ENCODE data around the gene COL13A1.
A peak's percentile ranks its signal among the peaks of the same experiment; 100 is the strongest.

COL13A1 gene

DNA sequence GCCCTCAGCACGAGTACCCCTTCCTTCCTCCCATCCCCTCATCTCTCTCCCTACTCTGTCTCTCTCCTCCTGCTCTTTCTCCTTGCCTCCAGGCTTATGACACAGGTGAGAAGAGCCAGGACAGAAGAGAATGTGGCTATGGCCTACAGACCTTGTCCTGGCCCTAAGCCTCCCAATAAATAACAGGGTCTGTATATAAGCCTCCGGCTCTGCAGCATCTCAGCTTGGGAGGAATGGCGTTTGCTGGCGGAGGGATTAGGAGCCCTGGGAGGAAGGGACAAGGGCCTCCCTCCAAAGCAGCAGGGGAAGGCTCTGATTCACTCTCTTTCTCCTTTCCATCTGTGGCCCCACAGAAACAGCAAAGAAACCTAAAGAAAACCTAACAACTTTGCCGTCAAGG lies 45.8 kb downstream of the COL13A1 start:
- DNase-seq (ENCODE audit: low read depth): no peak

DNA sequence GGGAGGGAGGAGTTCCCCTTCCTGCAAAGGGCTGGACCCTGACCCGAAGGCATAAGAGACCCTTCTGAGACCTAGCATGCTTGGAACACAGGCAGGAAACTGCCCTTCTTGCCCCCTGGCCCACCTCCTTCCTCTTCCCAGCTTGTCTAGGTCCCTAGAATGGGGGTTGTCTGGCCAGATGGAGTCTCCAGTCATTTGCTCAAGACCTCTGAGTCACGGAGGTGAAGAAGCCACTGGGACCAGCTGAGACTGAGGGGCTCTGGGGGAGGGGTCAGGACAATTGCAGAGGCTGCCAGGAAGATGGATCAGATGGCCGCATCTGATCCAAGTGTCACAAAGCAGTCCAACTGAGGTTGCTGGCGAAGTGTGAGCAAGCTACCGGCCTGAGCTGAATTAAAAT lies 46.2 kb downstream of the COL13A1 start:
- DNase-seq (ENCODE audit: low read depth): no peak

DNA sequence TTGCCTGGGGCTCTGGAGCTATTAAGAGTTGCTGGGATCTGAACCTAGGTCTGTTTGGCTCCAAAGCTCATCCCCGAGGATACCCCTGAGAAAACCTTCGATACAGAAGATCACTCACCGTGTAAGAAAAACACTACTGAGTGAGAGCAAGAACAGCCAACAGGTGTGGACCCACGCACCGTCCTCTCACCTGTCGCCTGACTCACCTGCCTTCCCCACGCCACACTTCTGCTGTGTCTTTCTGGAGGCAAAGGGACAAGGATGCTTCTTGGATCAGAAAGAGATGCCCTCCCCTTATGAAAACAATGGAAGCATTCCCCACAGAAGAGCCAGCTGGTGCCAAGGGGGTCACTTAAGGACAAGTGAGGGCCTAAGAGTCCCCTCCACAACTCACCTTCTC lies 46.7 kb downstream of the COL13A1 start:
- DNase-seq (ENCODE audit: low read depth): no peak

DNA sequence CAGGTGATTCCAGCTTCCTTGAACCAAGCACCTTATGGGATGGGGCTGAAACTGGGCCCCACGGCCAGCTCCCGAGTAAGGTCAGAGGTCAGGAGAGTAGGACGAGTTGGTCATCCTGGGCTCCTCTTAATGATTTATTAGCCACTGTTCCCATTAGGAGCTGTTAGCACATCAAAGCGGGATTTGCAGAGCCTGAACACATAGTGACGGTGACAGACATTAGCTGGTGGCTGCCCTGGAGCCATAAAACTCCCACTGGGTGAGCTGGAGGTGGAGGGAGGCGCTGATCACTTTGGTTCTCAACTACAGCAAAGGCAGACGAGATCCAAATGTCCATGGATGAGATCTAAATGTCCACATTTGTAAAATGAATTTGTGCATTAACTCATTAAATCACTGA lies 48.1 kb downstream of the COL13A1 start:
- no peak for DNase-seq (ENCODE audit: low read depth)

DNA sequence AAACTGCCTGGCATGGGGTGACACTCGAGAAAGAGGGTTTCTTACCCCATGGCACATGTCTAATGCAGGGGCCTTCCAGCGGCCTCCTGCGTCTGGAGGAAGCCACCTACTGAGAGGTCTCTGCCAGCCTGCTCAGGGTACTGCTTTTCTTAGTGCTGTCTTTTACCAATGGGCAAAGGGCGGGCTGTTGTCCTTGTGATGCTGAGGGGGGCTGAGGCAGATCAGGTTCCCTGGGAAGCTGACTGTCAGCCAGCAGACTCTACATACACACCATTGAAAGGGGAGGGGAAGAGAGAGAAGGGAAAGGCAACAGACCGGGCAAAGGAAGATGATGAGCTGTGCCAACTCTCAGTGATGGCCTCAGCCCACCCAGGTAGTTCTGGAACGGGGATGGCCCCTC lies 48.7 kb downstream of the COL13A1 start:
- DNase-seq (ENCODE audit: low read depth): no peak

DNA sequence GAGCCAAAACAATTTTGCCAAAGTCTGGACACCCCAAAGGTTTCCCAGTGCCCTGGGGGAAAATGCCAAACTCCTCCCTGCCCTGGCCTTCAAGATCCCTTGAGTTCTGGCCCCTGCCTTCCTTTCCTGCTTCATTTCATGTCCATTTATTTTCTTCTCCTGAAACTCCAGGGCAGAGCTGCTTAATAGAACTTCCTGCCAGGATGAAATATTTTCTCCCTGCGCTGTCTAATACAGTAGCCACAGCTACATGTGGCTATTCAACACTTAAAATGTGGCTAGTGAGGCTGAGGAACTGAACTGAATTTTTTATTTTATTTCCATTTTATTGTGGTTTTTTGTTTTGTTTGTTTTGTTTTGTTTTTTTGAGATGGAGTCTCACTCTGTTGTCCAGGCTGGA lies 49.6 kb downstream of the COL13A1 start:
- no peak for DNase-seq (ENCODE audit: low read depth)

DNA sequence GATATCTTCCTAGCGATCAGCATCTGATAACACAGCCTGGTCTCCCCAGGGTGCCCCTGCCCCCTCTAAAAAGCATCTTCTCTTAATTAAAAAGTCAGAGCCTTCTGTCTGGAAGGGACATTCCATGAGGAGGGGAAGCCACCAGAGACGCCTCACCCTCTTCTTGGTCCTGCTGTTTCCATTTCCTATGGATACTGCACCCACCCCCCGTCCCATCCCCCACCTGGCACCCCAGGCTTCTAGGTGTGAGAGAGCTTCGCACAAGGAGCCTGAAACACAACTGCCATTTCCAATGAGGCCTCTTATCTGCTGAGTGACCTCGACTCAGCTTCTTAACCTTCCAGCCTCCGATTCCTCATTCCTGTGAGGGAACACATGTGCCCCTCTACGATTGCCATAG lies 51.4 kb downstream of the COL13A1 start:
- DNase-seq (ENCODE audit: low read depth): no peak

DNA sequence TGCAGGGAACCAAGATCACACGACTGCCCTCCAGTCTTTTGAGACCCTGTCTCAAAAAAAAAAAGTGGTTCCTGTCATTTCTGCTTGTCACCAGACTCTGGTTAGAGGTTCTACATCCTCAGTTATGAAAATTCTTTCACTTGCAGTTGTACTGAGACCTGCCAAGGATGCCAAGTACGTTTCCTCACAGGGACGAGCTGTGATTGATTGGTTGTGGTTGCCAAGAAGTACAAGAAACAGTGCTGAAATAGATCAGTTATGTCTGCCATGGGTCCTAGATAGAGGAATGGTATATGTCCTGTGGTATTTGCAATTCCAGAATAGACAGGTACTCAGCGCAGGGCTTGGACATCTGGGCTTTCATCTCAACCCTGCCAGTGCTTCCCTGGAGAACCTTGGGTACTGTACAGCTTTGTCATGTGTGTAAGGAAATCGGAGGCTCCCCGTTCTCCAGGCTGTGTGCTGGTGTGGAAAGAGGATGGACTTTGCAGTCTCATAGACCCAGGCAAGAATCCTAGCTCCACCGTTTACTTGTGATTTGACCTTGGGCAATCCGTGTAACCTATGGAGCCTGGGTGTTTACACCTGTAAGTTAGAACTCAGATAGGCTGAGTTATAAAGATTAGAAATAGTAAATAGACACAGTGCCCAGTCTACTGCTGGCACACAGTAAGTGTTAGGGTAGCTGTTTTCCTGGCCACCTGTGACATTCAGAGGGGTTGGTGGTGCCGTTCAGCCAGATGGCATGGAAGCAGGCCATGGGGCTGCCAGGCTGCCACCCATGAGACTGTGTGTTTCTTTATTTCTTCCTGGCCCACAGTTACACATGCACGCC lies 53.0 kb downstream of the COL13A1 start:
- DNase-seq (ENCODE audit: low read depth): no peak

DNA sequence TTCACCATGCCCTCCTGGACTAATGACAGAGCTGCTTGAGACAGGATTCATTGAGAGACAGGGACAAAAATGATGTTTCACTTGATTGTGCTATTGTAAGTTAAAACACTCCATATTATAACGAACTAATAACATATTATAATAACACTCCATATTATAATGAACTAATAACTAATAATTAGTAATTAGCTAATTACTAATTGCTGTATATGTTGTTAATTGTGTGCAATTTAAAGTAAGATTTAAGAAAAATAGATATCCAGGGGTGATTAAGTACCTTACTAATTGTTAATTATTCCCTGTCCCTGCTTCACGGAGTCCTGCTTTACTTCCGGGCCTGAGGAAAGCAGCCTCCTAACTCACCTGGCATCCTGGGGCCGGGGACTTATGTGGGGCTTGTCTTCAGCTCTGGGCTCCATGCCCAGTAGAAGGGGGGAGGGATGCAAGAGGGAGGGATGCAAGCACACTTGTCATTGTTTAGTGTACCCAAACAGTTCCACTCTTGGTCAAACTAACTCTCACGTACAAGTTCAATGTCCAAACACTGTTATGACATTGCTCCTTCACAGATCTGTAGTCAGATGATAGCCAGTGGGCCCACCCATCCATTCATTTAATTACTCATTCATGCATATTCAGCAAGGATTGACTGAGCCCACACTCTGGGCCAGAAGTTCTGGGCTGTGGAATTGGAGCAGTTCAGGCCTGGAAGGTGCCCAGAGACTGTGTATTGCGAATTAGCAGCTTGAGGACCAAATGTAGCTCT lies 53.8 kb downstream of the COL13A1 start:
- no peak for DNase-seq (ENCODE audit: low read depth)

DNA sequence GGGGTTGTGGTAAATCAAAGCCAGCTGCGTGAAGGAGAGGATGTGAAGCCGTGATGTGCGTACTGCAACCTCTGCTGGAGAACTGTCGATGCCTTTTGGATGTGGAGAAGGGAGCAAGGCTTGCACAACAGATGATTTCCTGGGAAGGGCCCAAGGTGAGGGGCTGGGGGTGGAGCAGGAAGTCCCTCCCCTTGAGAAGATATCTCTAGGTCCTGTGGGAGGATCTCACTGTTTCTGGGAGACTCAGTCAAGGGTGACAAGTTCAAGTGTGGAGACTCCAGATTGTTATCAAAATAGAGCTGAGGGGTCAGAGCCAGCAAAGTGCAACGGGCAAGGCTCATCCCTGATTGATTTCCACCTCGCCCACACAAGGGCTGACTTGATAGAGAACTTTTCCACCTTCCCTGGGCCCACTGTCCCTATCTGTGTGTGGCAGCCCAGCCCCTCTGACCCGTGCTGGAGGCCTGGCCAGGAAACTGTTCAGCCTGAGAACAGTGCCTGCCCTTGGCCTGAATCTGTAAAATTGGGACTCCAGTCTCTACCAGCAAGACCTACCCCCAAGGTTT lies 55.0 kb downstream of the COL13A1 start:
- DNase-seq (ENCODE audit: low read depth): no peak

DNA sequence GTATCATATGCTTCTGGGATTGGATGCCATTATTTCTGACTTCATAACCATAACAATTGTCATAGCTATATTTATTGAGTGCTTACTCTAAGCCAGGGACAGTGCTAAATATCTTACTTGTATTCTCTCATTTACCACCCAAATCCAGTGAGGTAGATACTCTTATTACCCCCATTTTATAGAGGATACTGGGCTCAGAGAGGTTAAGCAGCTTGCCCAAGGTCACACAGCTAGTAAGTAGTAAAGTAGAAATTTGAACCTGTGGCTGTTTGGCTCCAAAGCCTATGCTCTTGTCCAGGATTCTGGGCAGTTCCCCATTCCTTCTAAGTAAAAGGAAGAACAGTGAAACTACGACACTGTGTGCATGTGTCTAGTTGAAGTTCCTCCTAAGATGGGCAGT lies 56.5 kb downstream of the COL13A1 start:
- DNase-seq (ENCODE audit: low read depth): no peak

DNA sequence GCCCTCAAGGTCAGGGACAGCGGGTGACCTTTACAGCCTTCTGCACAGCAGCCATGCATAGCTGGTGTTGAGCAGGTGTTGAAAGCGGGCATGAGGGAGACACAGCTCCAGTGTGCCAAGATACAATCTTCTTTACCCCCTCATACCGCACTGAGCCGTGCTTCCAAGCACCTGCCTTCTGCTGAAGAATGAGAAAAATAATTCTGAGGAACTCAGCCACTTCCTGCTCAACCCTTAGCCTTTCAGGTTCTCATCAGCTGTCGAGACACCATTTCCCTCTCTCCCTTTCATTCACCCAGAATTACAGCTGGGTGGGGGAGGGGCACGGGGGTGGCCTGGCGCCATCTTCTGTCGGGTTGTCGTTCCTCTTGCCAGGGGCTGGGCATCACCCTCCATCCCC lies 58.6 kb downstream of the COL13A1 start:
- no peak for DNase-seq (ENCODE audit: low read depth)

DNA sequence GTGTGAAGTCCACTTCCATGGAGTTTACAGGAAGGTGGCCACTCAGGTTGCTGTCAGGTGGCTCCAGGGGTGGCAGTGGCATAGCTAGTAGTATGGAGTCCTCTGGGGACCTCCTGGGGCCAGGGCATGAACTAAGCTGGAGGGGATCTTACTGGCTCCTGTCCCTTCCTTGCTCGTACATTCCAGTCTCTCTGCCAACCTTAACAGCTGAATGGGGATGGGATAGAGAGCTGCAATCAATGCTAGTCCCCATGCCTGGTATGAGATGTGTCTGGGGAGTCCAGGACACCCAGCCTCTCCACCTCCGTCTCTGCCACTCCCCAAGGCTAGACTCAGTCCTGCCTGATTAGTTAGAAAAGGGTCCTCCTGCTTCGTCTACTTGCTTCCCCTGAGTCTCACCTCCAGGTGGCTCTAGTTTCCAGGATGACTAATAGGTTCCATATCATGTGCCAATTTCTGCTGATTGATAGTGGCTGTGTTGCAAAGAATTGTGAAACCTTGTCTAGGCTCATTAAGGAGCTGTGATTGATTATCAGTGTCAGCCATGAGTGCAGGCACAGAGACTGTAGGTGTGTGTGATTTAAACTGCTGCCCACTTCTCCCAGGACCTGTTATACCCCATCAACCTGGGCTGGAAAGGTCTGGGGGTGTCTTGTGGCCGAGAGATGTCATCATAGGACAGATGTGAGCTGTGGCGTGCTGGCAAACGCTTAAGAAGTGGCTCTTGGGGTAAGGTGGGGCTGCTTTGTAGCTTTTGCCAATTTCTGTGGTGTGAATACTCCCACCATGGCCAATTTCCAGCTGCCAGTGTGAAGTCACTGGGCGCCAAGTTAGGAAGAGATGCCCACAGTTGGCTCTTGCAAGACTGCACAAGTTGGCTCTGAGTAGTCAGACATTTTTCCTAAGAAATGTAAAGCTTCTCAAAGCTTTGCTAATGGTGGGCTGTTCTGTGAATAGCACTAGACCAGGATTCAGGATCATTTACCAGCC lies 59.8 kb downstream of the COL13A1 start:
- DNase-seq (ENCODE audit: low read depth): peak; percentile 86

DNA sequence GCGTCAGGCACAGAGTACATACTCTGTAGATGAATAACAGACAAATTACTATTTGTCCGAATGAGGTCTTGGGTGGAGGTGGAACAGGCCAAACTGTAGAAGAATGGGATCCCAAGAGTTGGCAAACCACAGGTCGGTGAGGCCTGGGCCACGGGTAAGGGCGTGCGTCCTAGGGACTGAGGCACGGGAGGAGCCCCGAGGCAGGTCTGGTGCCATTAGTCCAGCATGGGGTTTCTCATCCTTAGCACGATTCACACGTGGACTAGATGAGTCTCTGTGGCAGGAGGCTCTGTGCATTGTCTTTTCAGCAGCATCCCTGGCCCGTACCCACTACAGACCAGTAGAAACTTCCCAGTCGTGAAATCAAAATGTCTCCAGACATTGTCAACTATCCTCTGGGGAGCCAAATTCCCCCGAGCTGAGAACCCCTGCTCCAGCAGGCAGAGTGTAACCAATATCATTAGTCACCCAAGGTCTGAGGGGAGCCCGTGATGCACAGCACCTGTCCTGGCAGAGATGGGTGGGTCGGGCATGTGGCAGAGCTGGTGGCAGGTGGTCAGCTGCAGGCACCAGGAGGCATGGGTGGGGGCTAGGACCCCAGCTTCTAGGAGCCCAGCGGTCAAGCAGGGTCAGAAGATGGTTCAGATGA lies 61.3 kb downstream of the COL13A1 start:
- no peak for DNase-seq (ENCODE audit: low read depth)

DNA sequence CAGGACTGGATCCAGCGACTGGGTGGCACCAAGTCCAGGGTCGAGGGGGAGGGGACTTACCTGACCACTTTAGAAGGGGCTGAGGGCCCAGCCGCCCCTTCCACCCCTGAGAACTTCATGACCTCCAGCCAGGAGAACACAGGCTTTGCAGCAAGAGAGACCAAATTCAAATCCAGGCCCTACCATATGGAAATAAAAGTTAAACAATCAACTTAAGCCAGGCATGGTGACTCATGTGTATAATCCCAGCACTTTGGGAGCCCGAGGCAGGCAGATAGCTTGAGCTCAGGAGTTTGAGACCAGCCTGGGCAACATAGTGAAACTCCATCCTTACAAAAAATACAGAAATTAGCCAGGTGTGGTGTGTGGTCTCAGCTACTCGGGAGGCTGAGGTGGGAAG lies 61.9 kb downstream of the COL13A1 start:
- no peak for DNase-seq (ENCODE audit: low read depth)

DNA sequence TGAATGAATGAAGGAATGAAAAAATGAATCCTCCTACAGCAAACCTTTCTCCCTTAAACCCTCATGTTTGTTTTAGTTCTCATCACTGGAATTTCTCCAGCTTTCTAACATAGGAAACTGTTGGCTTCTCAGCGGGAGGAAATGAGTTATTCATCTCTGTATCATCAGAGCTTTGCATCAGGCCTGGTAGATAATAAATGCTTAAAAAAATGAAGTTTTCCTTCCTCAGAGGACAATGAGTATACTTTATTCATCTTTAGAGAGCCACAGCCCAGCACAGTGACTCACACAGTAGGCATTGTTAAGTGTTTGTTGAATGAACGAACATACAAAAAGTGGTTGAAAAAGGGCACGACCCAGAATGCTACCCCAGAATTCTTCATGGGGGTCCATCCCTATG lies 62.6 kb downstream of the COL13A1 start:
- peak; percentile 75 for DNase-seq (ENCODE audit: low read depth)

DNA sequence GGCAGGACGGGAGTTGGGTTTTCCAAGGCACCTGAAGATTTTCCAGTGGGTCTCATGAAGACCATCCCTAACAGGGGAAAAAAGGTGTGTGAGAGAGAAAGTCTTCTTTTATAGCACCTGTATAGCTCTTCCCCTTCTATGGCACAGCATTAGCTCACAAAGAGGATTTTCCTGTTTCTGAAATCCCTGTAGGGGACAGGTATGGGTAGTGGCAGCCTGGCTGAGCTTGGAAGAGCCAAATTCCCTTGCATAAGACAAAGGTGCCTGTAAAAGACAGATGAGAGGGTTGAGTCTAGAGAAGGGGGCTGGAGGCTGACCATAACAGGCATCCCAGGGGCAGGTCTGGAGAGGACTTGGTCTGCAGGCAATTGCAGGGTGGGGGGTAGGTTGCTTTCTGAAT lies 63.7 kb downstream of the COL13A1 start:
- DNase-seq (ENCODE audit: low read depth): no peak

DNA sequence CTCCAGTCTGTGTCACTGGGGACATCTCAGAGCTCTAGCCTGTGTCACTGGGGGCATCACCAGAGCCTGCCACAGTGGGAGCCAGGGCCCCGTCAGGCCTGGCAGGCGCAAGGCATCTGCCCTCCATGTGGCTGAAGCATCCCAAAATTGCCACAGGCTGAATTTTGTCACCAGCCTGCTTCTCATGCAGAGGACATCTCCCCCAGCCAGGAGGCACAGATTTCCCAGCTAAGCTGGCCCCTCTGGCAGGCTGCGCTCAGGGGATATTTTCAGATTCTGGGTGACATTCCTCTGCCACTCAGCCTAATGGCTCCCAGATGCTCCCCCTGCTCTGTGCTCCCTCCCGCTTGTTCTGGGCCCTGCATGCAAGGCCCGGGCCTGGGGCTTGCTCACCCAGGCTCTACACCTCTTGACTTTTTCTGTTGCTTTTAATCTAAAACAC lies 64.6 kb downstream of the COL13A1 start:
- DNase-seq (ENCODE audit: low read depth): no peak

DNA sequence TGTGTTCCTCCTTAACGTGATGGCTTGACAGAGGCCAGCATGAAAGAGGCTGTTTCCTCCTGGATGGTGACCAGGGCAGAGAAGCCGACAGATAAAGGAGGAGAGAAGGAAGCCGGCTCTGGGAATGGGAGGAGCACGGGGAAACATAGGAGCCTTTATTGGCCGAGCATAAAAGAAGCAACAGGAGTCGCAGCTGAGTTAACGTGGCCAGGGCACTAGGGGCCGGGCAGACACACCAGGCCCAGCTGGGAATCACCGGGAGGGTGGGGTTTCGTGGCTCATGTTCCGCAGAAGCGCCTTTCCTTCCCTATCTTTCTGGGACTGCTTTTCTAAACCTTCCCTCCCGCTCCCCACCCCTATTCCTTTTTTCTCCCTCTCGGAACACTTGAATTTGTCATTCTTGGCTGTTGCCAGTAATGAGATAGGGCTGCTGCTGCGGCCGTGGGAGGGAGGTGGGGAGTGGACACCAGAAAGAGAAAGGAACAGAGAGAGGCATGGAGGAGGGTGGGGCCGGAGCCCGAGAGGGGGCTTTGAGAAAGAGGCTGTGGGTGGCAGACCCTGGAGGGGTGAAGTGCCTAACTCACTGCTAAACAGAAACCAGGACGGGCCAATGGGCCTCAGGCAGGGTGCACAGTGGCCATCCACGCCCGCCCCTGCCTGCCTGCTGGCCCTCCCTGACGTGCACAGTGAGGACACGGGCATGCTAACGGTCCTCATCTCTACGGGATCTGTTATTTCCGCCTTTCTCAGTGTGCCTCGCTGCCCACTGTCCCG lies 65.2 kb downstream of the COL13A1 start:
- peak; percentile 71 for DNase-seq (ENCODE audit: low read depth)

DNA sequence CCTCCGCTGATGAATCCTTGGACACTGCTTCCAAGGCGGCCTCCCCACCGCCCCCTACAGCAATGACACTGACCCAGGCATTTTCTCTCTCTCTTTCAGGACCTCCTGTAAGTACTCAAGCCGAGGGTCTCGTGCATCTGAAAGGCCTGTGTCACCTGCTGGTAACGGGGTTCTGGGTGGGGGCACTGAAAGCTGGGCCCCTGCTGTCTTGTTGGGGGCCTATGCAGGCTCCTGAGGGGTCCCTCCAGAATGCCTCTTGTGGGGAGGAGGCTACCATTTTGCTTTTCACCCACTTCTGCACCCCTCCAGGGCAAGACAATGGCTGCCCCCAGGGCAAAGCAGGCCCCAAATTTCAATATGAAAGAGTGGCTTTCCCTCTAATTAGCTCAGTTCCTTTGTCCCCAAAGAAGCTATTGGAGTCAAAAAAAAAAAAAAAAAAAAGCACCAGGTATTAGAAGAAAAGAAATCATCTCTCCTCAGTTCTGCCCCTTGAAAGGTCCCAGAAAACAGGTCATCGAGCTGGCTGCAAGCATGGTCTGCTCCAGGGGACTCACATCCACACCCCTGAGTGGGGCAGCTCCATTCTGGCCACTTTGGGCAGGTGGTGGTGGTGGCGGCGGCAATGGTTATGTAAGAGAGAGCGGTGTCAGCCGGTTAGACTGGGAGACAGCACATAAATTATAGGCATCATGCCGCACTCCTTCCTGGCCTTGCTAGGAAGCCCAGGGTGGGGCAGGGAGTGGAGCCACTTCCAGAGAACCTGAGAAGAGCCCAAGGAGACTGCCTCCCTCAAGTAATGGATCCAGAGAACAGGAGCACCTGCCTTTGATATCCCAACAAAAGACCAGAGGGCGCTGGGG lies 66.2 kb downstream of the COL13A1 start:
- DNase-seq (ENCODE audit: low read depth): no peak

All from GM04504 (cell line).